Measurements from ENCODE around the gene MORN4.

DNA sequence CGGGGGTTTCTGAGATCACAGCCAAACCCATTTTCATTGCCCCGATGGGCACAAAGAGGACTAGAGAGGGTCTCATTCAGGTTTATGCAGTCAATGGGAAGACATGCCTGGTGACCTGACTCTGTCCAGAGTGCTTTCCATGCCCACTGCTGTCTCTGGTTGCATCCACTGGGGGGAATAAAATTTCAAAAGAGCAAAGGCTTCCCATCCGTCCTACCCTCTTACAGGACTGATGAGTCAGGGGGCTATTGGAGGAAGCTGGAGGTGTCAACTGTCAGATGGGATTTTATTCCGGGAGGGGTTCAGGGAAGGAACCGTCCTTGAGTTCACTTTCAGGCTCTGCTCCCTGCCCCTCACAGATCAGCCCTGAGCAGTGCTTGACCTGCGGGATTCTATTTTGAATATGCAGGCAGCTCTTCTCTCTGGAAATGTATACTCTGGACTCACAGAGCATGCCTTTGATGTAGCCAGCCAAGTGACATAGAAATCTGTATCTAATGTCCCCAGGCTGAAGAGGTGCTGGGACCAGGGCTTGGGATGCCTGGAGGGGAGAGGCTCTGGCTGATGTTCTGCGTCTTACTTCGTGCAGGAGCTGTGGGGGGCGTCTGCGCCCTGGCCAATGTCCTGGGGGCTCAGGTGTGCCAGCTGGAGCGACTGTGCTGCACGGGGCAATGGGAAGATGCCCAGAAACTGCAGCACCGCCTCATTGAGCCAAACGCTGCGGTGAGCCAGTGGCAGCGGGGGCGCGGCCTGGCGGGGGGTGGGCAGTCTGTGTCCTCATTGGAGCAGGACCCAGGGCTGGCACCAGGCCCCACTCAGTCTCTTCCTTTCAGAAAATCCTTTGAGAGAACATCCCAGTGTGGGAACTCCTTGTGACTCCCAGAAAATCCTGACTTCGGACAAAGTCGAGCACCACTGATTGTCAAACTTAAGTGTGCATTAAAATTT, 31.8 kb downstream of the MORN4 start:
- TF ChIP-seq POLR2A (IDR thresholded peaks at IDR 0.05; ENCODE audit: low read length), result no peak
- no peak for TF ChIP-seq GATA1 (IDR thresholded peaks at IDR 0.05; ENCODE audit: low read depth, low read length)
